Stimulated activated effector memory CD8-positive, alpha-beta T cell treated with anti-CD3 and anti-CD28 coated beads, Interleukin-12 subunit alpha, Interleukin-12 subunit beta, amount 100 ng/mL, for 72 hours (primary cell): ENCODE measurements around the gene PAXX.
A peak's percentile ranks its signal among the peaks of the same experiment; 100 is the strongest.
"Not testable (repeated sequence)": the region's sequence is repeated elsewhere in the genome, so short reads cannot be mapped to it uniquely, and the experiment has no call there.

ENCODE experiments used
- ATAC-seq: fragments of 150-1000 bp; cut with Tn5 transposase; 2 replicates; pipeline ENCODE4 v1.10.0; 2021
- DNase-seq, 2 donors: peaks; one replicate each; pipeline ENCODE4 v3.0.0; 2021 to 2022; ENCODE audit warnings: low spot score in 2 of 2
- H3K27ac Mint-ChIP-seq: one replicate; pipeline ENCODE4 v1.8.0; 2022; ENCODE audit warnings: mild to moderate bottlenecking, mixed read lengths
- H3K36me3 Mint-ChIP-seq: one replicate; pipeline ENCODE4 v1.8.0; 2022; ENCODE audit warnings: mild to moderate bottlenecking, mixed read lengths
- H3K4me1 Mint-ChIP-seq: one replicate; pipeline ENCODE4 v1.8.0; 2022; ENCODE audit warnings: mixed read lengths
- H3K4me3 Mint-ChIP-seq: one replicate; pipeline ENCODE4 v1.8.0; 2022; ENCODE audit warnings: mild to moderate bottlenecking, mixed read lengths
- H3K9me3 Mint-ChIP-seq: one replicate; pipeline ENCODE4 v1.8.0; 2022; ENCODE audit warnings: mixed read lengths

The PAXX gene

GRCh38 chr9:136996361-136997292 is 4.4 kb downstream of the PAXX start, which contains the start of gene CLIC3:
CLIC3 (minus strand) TSS chr9:136996568; CDS start chr9:136996543, 25 bp downstream.
- ATAC-seq (no peak), DNase-seq (peak in 1 of 2 donors; percentile 75)
- Mint-ChIP-seq H3K9me3 (no peaks in the 10 kb centered on the region), H3K4me1 (peaks cover 60% of the 10 kb centered on the region), H3K4me3 (peak within 1 kb of the TSS; percentile 69), H3K36me3 (peaks cover 29% of the 10 kb centered on the region), H3K27ac (peak within 1 kb of the TSS; percentile 90)

- ATAC-seq: no peak
- H3K4me3 Mint-ChIP-seq: peak overlapping the region; percentile 69
- H3K27ac Mint-ChIP-seq: peak overlapping the region; percentile 90
- no peak for DNase-seq
- H3K4me1 Mint-ChIP-seq: peaks cover 59% of the 10 kb centered on the region
- no peaks in the 10 kb centered on the region for H3K9me3 Mint-ChIP-seq
- peaks cover 27% of the 10 kb centered on the region for H3K36me3 Mint-ChIP-seq
These were observed 5.1 kb downstream of the PAXX start for GRCh38 chr9:136997371-136997770.

- ATAC-seq: peak; percentile 9
- no peak for DNase-seq
- Mint-ChIP-seq H3K4me3 (peak overlapping the region; percentile 69), H3K4me1 (peaks cover 59% of the 10 kb centered on the region), H3K36me3 (peaks cover 27% of the 10 kb centered on the region), H3K9me3 (no peaks in the 10 kb centered on the region), H3K27ac (peak overlapping the region; percentile 90)
These were observed 5.6 kb downstream of the PAXX start for GRCh38 chr9:136997830-136998234.

GRCh38 chr9:137000177-137000930 is 8.1 kb downstream of the PAXX start:
- peak in 1 of 2 donors; percentile 83 for DNase-seq
- peaks cover 56% of the 10 kb centered on the region for H3K4me1 Mint-ChIP-seq
- H3K9me3 Mint-ChIP-seq: no peaks in the 10 kb centered on the region
- ATAC-seq: peak; percentile 88
- H3K36me3 Mint-ChIP-seq: peaks cover 19% of the 10 kb centered on the region
- peak overlapping the region; percentile 51 for H3K27ac Mint-ChIP-seq
- H3K4me3 Mint-ChIP-seq: peak overlapping the region; percentile 49

- DNase-seq (no peak), ATAC-seq (no peak)
- peaks cover 27% of the 10 kb centered on the region for H3K36me3 Mint-ChIP-seq
- no peaks in the 10 kb centered on the region for H3K9me3 Mint-ChIP-seq
- H3K4me3 Mint-ChIP-seq: no peak overlapping the region
- peaks cover 58% of the 10 kb centered on the region for H3K4me1 Mint-ChIP-seq
- no peak overlapping the region for H3K27ac Mint-ChIP-seq
These were observed 9.8 kb downstream of the PAXX start for GRCh38 chr9:137001857-137002645.

- H3K36me3 Mint-ChIP-seq: peaks cover 23% of the 10 kb centered on the region
- H3K27ac Mint-ChIP-seq: no peak overlapping the region
- no peaks in the 10 kb centered on the region for H3K9me3 Mint-ChIP-seq
- no peak for ATAC-seq
- peaks cover 54% of the 10 kb centered on the region for H3K4me1 Mint-ChIP-seq
- H3K4me3 Mint-ChIP-seq: no peak overlapping the region
- no peak for DNase-seq
These were observed 10.4 kb downstream of the PAXX start for GRCh38 chr9:137002646-137003041.

GRCh38 chr9:137004285-137004684 is 12.1 kb downstream of the PAXX start:
- Mint-ChIP-seq H3K36me3 (peaks cover 15% of the 10 kb centered on the region), H3K4me1 (peaks cover 39% of the 10 kb centered on the region)
- not testable (repeated sequence) for H3K9me3 Mint-ChIP-seq, ATAC-seq, H3K4me3 Mint-ChIP-seq, H3K27ac Mint-ChIP-seq
- peak in 1 of 2 donors; percentile 65 for DNase-seq

- H3K4me3 Mint-ChIP-seq: peak overlapping the region; percentile 43
- peak in 1 of 2 donors; percentile 70 for DNase-seq
- ATAC-seq: peak; percentile 72
- peaks cover 8% of the 10 kb centered on the region for H3K36me3 Mint-ChIP-seq
- peaks cover 22% of the 10 kb centered on the region for H3K4me1 Mint-ChIP-seq
- H3K27ac Mint-ChIP-seq: peak overlapping the region; percentile 45
- no peaks in the 10 kb centered on the region for H3K9me3 Mint-ChIP-seq
These were observed 14.1 kb downstream of the PAXX start for GRCh38 chr9:137006116-137007003.

- H3K36me3 Mint-ChIP-seq: peaks cover 8% of the 10 kb centered on the region
- no peak overlapping the region for H3K27ac Mint-ChIP-seq
- ATAC-seq (no peak), DNase-seq (no peak)
- H3K9me3 Mint-ChIP-seq: no peaks in the 10 kb centered on the region
- H3K4me1 Mint-ChIP-seq: peaks cover 22% of the 10 kb centered on the region
- no peak overlapping the region for H3K4me3 Mint-ChIP-seq
These were observed 15.0 kb downstream of the PAXX start for GRCh38 chr9:137007108-137007815.

- DNase-seq: no peak
- no peak for ATAC-seq
- Mint-ChIP-seq H3K4me3 (no peak overlapping the region), H3K27ac (no peak overlapping the region), H3K36me3 (peaks cover 8% of the 10 kb centered on the region), H3K4me1 (peaks cover 22% of the 10 kb centered on the region), H3K9me3 (no peaks in the 10 kb centered on the region)
These were observed 15.6 kb downstream of the PAXX start for GRCh38 chr9:137007816-137008270.

GRCh38 chr9:137008312-137008711 is 16.1 kb downstream of the PAXX start:
- Mint-ChIP-seq H3K9me3 (no peaks in the 10 kb centered on the region), H3K4me1 (peaks cover 22% of the 10 kb centered on the region), H3K27ac (no peak overlapping the region), H3K4me3 (no peak overlapping the region), H3K36me3 (peaks cover 8% of the 10 kb centered on the region)
- DNase-seq (no peak), ATAC-seq (no peak)

GRCh38 chr9:137009217-137009616 is 17.0 kb downstream of the PAXX start:
- ATAC-seq: no peak
- no peak overlapping the region for H3K27ac Mint-ChIP-seq
- H3K36me3 Mint-ChIP-seq: peaks cover 8% of the 10 kb centered on the region
- no peak for DNase-seq
- H3K4me1 Mint-ChIP-seq: peaks cover 22% of the 10 kb centered on the region
- no peaks in the 10 kb centered on the region for H3K9me3 Mint-ChIP-seq
- no peak overlapping the region for H3K4me3 Mint-ChIP-seq

GRCh38 chr9:137009938-137010732 is 17.9 kb downstream of the PAXX start:
- Mint-ChIP-seq H3K4me3 (no peak overlapping the region), H3K4me1 (peaks cover 14% of the 10 kb centered on the region), H3K36me3 (peaks cover 8% of the 10 kb centered on the region), H3K9me3 (no peaks in the 10 kb centered on the region), H3K27ac (no peak overlapping the region)
- DNase-seq: no peak
- ATAC-seq: no peak
